Fibroblast of the aortic adventitia (primary cell): Measurements from ENCODE around the gene DOCK4. TPM values are rescaled to one million over a fixed set of nuclear protein-coding genes. Genes with fewer than 3 reads are reported as not detected.

Source experiments
- DNase-seq: peaks from one replicate; pipeline ENCODE4 v3.0.0-alpha.2; 2010; ENCODE audit warnings: low read depth
- H3K4me3 ChIP-seq: 2 replicates; pipeline ENCODE4 v1.5.1; 2011; ENCODE audit warnings: low read depth, mild to moderate bottlenecking, control low read depth, low read length, moderate library complexity
- CTCF ChIP-seq: IDR thresholded peaks from 2 replicates; pipeline ENCODE4 v1.5.1; 2011; ENCODE audit warnings: mild to moderate bottlenecking, low read length, control low read depth, inconsistent platforms; ENCODE audit not compliant: insufficient read depth
- total RNA-seq: library from RNA; depleted of rRNA; stranded (reverse); fragments of >200 nt; gene quantifications from 2 replicates; pipeline ENCODE4 v1.2.3, GENCODE V29; 2012; ENCODE audit warnings: low replicate concordance

Gene DOCK4
- total RNA-seq, 1 donor: 25.9 TPM

- DNase-seq: no peak
- TF ChIP-seq CTCF: no peak
- H3K4me3 ChIP-seq: no peak overlapping the region
These were observed 136.3 kb downstream of the DOCK4 start for GRCh38 chr7:112069879-112070321.

DNA sequence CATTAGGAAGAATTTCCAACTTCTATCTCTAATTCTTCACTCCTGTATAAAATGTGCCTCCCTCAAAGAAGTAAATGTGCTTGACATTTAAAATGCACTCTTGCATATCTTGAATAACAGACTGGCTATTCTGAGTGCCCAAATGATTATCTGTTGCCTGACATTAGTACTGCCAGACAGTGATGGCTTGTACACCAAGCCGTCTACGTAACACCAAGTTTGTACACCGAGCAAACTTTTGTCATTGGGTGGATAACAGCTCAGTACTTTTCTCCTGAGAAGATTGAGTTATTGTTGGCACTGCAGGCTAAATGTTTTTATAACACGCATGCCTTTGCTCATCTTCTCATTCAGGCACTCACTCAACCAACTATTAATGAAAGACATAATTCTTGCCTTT, 137.2 kb downstream of the DOCK4 start:
- no peak overlapping the region for H3K4me3 ChIP-seq
- DNase-seq: no peak
- TF ChIP-seq CTCF: no peak

DNA sequence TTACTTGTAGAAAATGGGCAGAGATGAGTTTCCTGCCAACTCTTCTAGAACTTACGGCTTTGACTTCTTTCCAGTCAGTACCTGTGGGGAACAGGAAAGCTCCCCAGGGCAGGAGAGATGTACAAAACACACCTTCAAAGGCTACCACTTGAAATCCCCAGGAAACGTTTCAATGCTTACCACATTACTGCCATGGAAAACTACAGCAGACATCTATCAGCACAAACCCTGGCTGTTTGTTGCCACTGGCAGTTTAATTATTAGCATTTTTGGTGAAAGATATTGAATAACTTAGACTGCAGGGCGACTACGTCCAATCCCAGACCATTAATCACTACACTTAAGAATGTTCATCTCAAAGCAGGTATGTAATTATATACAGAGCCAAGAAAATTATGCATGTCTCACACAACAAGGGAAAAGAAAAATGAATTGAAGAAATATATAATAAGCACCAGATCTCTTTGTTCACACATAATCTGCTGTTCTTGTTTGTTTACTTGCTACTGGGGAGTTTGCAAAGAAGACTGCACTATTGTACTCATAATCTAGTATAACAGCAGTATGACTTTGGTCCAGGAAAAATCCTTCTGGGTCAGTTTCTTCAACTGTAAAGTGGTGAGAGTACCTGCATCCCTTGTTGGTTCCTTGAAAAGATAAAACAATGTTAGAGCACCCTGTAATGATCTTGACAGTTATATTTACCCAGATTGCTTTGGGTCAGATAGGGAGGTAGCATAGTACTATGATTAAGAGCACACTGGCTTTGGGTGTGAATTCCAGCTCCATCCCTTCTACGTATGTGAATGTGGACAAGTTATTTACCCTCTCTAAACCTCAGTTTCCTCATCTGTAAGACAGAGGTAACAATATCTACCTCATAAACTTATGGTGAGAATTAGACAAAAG, 138.3 kb downstream of the DOCK4 start:
- no peak overlapping the region for H3K4me3 ChIP-seq
- DNase-seq: no peak
- no peak for TF ChIP-seq CTCF

- no peak for DNase-seq
- H3K4me3 ChIP-seq: no peak overlapping the region
- no peak for TF ChIP-seq CTCF
These were observed 139.0 kb downstream of the DOCK4 start for GRCh38 chr7:112067200-112067599.

DNA sequence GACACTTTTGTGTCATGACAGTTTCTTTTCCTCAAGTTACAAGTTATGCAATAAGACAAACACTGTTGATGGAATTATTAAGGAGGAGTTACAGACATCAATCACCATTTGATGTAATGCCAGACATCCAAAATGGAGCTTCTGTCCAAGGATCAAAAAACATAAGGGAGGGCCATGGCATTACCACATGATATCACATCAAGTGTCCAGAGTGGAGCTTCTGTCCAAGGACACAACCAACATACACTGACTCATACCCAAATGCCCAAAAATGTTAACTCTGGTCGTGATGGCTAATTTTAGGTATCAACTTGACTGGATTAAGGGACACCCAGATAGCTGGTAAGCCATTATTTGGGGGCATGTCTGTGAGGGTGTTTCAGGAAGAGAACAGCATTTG, 140.4 kb downstream of the DOCK4 start:
- no peak overlapping the region for H3K4me3 ChIP-seq
- no peak for DNase-seq

GRCh38 chr7:112064627-112065385, 141.4 kb downstream of the DOCK4 start:
- no peak for DNase-seq
- no peak overlapping the region for H3K4me3 ChIP-seq
- TF ChIP-seq CTCF: no peak

More for the DNA sequence above, 140.4 kb downstream of the DOCK4 start:
- TF ChIP-seq CTCF: no peak
